GM10847 (cell line): ENCODE results near the gene AKAP6.

ENCODE experiments used
- POLR2A ChIP-seq: IDR thresholded peaks from 2 replicates; pipeline ENCODE4 v1.6.1; 2011; ENCODE audit not compliant: insufficient read length; ENCODE audit errors: extremely low read depth

Gene AKAP6

GRCh38 chr14:32350020-32350419 lies 20.9 kb downstream of the AKAP6 start:
- no peak for TF ChIP-seq POLR2A

DNA sequence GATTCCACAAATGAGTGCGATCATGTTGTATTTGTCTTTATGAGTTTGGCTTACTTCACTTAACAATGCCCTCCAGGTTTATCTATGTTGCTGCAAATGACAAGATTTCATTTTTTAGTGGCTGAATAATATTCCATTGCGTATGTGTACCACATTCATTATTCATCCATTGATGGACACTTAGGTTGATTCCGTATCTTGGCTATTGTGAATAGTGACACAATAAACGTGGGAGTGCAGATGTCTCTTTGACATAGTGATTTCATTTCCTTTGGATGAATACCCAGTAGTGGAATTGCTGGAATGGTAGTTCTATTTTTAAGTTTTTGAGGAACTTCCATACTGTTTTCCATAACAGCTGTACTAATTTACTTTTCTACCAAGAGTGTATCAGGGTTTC lies 23.5 kb downstream of the AKAP6 start:
- no peak for TF ChIP-seq POLR2A

DNA sequence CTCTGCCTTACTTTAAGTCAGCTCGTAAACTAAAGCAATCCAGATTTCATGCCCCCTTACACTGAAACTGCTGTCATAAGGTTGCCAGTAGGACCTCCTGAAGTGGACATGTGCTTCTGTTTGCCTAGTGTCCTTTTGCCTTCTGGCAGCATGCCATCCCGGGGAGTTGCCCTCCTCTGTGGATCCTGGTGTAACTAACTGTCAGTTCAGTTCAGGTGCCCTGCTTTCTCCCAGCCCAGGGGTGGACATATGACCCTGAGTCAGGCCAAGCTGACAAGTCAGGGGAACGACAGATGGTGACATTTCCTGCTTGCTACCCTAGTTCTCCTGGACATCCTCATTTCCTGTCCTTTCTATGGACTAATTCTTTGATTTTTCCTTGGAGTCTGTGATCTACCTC lies 25.6 kb downstream of the AKAP6 start:
- TF ChIP-seq POLR2A, result no peak

DNA sequence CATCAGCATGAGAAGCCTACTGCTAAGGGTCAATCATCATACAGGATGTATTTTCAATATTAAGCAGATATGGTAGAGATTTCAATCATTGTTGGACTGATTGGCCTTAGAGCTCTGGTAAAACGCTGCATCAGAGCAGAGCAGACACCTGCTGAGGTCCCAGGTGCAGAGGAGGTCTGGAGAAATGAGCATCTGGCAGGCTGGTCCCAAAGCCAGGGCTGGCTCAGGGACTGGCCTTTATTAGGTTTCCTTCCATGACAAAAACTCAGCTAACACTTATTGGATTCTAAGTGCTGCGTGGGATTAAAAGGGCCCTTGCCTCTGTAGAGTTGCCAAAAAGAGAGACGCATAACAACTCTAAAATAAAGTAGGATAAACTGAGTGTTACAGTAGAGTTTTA lies 29.7 kb downstream of the AKAP6 start:
- TF ChIP-seq POLR2A, result no peak

DNA sequence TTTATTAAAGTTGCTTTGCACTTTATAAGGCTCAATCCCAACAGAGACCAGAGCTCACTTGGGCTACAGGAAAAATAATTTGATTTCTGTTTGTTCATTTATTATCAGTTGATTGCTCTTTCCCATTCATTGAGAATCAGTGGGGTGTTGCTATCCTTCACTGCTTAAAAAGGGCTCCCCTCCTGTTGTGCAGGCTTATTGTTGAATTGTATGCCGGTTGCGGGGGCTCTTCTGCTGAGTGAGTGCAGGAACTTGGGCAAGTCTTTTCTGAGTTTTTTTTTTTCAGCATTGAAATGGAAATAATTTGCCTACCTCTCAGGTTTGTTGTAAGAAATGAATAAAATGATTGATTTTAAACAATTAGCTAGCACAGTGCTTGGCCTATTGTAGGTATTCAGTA lies 32.6 kb downstream of the AKAP6 start:
- no peak for TF ChIP-seq POLR2A

DNA sequence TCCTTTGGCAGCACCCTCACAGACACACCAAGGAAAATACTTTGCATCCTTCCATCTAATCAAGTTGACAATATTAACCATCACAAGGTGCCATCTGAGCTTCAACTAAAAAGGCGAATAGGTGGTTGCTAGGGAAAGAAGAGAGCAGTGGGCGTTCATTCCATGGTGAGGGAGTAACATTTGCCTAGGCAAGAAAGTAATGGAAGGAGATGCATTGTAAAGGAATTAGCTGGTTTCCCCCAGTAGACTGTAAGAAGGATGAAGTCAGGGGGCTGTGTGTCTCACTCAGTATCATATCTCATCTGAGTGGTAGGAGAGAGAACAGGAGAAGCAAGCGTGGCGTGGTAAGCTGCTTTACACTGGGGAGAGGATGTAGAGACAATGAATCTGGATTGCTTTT lies 34.7 kb downstream of the AKAP6 start:
- no peak for TF ChIP-seq POLR2A

DNA sequence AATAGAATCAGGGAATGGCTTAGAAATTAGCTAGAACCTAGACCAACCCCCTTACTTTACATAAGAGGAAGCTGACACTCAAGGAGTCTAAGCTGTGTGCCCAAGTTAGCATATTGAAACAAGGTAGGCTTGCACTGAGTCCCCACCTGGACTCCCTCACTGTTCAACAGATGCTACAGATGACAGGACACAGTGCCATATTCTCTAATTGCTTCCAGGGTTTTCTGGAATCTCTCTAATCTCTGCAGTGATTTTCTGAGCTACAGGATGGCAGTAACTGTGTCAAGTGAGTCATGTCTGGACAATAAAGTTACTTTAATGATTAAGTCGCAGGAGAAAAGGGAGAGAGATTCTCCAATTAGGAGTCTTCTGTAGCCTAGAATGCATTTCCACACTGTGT lies 35.8 kb downstream of the AKAP6 start:
- TF ChIP-seq POLR2A, result no peak

DNA sequence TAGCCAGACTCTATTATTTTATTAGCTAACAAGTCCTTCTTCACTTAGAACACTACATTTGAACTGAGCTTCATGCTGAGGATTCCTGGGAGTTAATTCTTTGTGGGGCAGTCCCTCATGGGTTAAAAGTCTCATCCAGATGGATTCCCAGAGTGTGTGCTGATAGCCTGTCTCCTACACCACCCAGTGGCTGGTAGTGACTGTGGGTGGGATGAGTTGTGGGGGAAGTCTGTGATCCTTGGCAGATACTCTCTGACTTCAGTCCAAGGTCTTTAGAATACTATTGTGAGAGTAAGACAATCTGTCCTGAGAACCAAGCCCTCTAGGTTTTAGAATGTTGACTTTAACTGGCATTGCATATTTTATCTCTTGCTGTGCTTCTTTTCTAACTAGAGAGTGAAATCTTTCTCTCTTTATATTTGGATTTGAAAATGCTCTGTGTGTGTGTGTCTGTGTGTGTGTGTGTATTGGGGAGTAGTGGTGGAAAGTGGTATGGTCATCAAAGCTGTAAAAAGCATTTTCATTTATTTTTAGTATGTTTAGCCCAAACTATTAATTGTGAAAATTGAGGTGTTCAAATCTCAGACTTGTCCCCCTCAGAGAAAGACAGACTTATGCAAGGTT lies 37.3 kb downstream of the AKAP6 start:
- TF ChIP-seq POLR2A, result no peak

GRCh38 chr14:32366986-32367385 lies 37.9 kb downstream of the AKAP6 start:
- TF ChIP-seq POLR2A, result no peak

GRCh38 chr14:32367516-32367915 lies 38.4 kb downstream of the AKAP6 start:
- no peak for TF ChIP-seq POLR2A

DNA sequence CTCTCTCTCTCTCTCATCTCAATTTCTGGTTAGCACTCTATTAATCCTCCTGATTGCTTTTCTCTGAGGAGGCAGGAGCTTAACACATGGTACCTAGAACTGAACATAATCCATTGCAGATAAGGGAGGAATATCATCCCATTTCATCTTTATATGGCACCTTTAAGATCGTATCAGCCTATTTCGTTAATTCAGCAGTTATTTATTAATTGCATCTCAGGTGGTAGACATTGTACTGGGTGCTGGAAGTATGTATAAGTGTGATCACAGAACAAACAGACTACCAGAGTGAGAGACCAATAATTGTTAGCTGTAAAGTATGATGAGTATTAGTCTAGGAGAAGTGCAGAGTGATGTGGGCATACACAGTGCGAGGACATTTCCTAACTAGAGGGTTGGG lies 39.0 kb downstream of the AKAP6 start:
- TF ChIP-seq POLR2A, result no peak

- TF ChIP-seq POLR2A, result no peak
Observed at GRCh38 chr14:32370714-32371113, 41.6 kb downstream of the AKAP6 start.

- TF ChIP-seq POLR2A, result no peak
Observed at GRCh38 chr14:32372154-32372553, 43.1 kb downstream of the AKAP6 start.

DNA sequence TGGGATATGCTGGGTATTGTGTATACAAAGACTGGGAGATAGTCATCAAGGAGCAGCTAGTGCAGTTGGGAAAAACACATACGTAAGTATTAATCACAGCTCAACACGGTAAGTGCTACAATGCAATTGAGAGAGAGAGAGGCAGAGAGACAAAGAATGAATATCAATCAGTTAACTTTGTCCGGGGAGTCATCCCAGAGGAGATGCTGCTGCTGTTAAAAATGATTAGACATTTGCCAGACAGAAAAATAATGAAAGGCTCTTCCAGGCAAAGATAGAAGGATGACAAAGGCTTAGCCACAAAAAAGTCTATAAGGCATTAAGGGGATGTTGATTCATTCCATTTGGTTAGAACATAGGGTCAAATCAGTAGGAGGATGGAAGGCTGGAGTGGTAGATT lies 45.1 kb downstream of the AKAP6 start:
- TF ChIP-seq POLR2A, result no peak

DNA sequence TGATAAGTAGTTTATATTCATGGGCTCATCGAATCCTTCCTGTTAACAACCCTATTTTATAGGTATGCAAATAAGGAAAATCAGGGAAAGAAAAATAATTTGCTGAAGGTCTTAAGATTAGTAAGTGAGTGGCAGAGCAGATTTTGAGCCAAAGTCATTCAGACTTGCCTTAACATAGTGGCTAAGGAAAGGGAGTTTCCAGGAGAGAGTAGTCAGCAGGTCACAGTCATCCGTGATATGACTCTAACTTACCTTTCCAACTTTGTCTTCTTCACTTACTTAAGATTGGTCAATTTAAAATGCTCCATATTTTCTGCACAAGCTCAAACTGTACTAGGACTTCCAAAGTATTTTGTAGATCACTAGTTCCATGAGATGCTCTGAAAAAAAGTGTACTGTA lies 46.6 kb downstream of the AKAP6 start:
- no peak for TF ChIP-seq POLR2A

- TF ChIP-seq POLR2A, result no peak
Observed at GRCh38 chr14:32377046-32377646, 48.0 kb downstream of the AKAP6 start.

DNA sequence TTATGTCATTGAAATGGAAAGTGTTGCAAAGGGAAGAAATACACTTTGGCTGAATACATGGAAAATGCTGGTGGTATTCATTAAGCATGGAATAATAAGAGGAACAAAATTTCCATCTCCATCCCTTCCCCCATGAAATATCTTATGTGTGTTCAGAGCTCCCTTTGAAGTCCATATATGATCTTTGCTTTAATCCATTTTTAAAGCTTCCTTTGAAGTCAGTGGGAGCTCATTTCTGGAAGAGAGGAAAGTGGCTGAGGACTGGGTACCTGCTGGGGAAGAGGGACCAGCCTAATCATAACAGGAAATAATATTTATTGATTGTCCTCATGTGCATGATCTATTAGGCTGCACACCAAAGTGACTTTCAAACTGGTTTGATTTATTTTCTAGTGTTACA lies 49.2 kb downstream of the AKAP6 start:
- TF ChIP-seq POLR2A, result no peak
